Neural cell (in vitro differentiated cells): ENCODE measurements around the gene CETN2. TPM values are rescaled to one million over a fixed set of nuclear protein-coding genes. Genes with fewer than 3 reads are reported as not detected.

Experiments used
- H2AFZ ChIP-seq: fragments of 200-600, 300-800 bp; sonication (generic), shearing (Covaris generic); 2 replicates; pipeline ENCODE4 v1.6.0; 2014; ENCODE audit warnings: low read depth, mild to moderate bottlenecking, antibody characterized with exemption, low read length, moderate library complexity
- H3F3A ChIP-seq: fragments of 200-600 bp; shearing (Covaris generic); 2 replicates; pipeline ENCODE4 v1.6.1; 2016; ENCODE audit warnings: mild to moderate bottlenecking, moderate library complexity, mixed read lengths, antibody characterized with exemption, low read length; ENCODE audit not compliant: insufficient read depth, poor library complexity, severe bottlenecking
- H3K27ac ChIP-seq: fragments of 200-600, 300-800 bp; sonication (generic), shearing (Covaris generic); 2 replicates; pipeline ENCODE4 v1.5.1; 2014; ENCODE audit warnings: mild to moderate bottlenecking, low read length, moderate library complexity
- H3K27me3 ChIP-seq: fragments of 300-800, 200-600 bp; sonication (generic), shearing (Covaris generic); 2 replicates; pipeline ENCODE4 v1.6.0; 2014; ENCODE audit warnings: mild to moderate bottlenecking, low read depth, low read length, moderate library complexity; ENCODE audit not compliant: insufficient read depth
- H3K36me3 ChIP-seq: fragments of 300-800, 200-600 bp; sonication (generic), shearing (Covaris generic); 2 replicates; pipeline ENCODE4 v1.5.1; 2014; ENCODE audit warnings: mild to moderate bottlenecking, antibody characterized with exemption, low read length, moderate library complexity; ENCODE audit not compliant: insufficient read depth
- H3K4me2 ChIP-seq: fragments of 300-800, 200-600 bp; sonication (generic), shearing (Covaris generic); 2 replicates; pipeline ENCODE4 v1.6.0; 2014; ENCODE audit warnings: mild to moderate bottlenecking, low read length
- H3K4me3 ChIP-seq: fragments of 300-800, 200-600 bp; sonication (generic), shearing (Covaris generic); 2 replicates; pipeline ENCODE4 v1.5.1; 2014; ENCODE audit warnings: mild to moderate bottlenecking, low read length, moderate library complexity
- H3K79me2 ChIP-seq: fragments of 200-600 bp; shearing (Covaris generic); replicated peaks from 2 replicates; pipeline ENCODE4 v1.6.0; 2014; ENCODE audit warnings: mild to moderate bottlenecking, low read length, moderate library complexity; ENCODE audit not compliant: insufficient read depth
- H3K9ac ChIP-seq: fragments of 300-800, 200-600 bp; sonication (generic), shearing (Covaris generic); 2 replicates; pipeline ENCODE4 v1.6.1; 2016; ENCODE audit warnings: mild to moderate bottlenecking, low read length, mixed read lengths
- H3K9me2 ChIP-seq: fragments of 200-600 bp; shearing (Covaris generic); 2 replicates; pipeline ENCODE4 v1.6.1; 2016; ENCODE audit warnings: mild to moderate bottlenecking, low read length, mixed read lengths; ENCODE audit not compliant: insufficient read depth
- H3K9me3 ChIP-seq: fragments of 200-600, 300-800 bp; sonication (generic), shearing (Covaris generic); 2 replicates; pipeline ENCODE4 v1.6.1; 2016; ENCODE audit warnings: mild to moderate bottlenecking, mixed run types, low read length, moderate library complexity, mixed read lengths
- H4K20me1 ChIP-seq: fragments of 200-600 bp; shearing (Covaris generic); 2 replicates; pipeline ENCODE4 v1.6.1; 2016; ENCODE audit warnings: mild to moderate bottlenecking, mixed run types; ENCODE audit not compliant: insufficient read depth
- CTCF ChIP-seq: fragments of 450-650 bp; IDR thresholded peaks from 2 replicates; pipeline ENCODE4 v1.5.1; 2014; ENCODE audit warnings: antibody characterized with exemption, mild to moderate bottlenecking, moderate library complexity; ENCODE audit not compliant: poor library complexity, severe bottlenecking
- EP300 ChIP-seq: fragments of 450-650 bp; conservative IDR thresholded peaks from 2 replicates; pipeline ENCODE4 v1.6.1; 2014; ENCODE audit warnings: antibody characterized with exemption, mild to moderate bottlenecking, moderate library complexity; ENCODE audit not compliant: poor library complexity, severe bottlenecking
- EZH2 ChIP-seq: fragments of 200-600, 300-800 bp; shearing (Covaris generic), sonication (generic); IDR thresholded peaks from 2 replicates; pipeline ENCODE4 v1.6.1; 2014; ENCODE audit warnings: antibody characterized with exemption, low read length, borderline replicate concordance, mild to moderate bottlenecking; ENCODE audit not compliant: insufficient read depth, poor library complexity, severe bottlenecking
- MXI1 ChIP-seq: fragments of 450-650 bp; conservative IDR thresholded peaks from 2 replicates; pipeline ENCODE4 v1.6.1; 2014; ENCODE audit warnings: antibody characterized with exemption, mild to moderate bottlenecking; ENCODE audit not compliant: poor library complexity, severe bottlenecking
- POLR2AphosphoS5 ChIP-seq: IDR thresholded peaks from 2 replicates; pipeline ENCODE4 v1.6.1; 2012
- RAD21 ChIP-seq: fragments of 450-650 bp; conservative IDR thresholded peaks from 2 replicates; pipeline ENCODE4 v1.6.1; 2014; ENCODE audit warnings: antibody characterized with exemption, mild to moderate bottlenecking, moderate library complexity
- REST ChIP-seq: IDR thresholded peaks from 2 replicates; pipeline ENCODE4 v1.6.1; 2012; ENCODE audit warnings: borderline replicate concordance
- SMC3 ChIP-seq: fragments of 450-650 bp; conservative IDR thresholded peaks from 2 replicates; pipeline ENCODE4 v1.6.1; 2014; ENCODE audit warnings: antibody characterized with exemption, mild to moderate bottlenecking, moderate library complexity; ENCODE audit not compliant: poor library complexity
- TAF1 ChIP-seq: IDR thresholded peaks from 2 replicates; pipeline ENCODE4 v1.6.1; 2012; ENCODE audit warnings: low read depth
- polyA plus RNA-seq: library from polyadenylated mRNA; depleted of rRNA; stranded (reverse); fragments of >200 nt; gene quantifications from 2 replicates; pipeline ENCODE4 v1.2.3, GENCODE V29; 2014

The CETN2 gene
- polyA plus RNA-seq, 1 donor from 2014 or later: 163 TPM

- H3K4me3 ChIP-seq: no peak overlapping the region
- H3K9me3 ChIP-seq: no peaks in the 10 kb centered on the region
- no peaks in the 10 kb centered on the region for H3K36me3 ChIP-seq
- H3F3A ChIP-seq: no peaks in the 10 kb centered on the region
- TF ChIP-seq TAF1 (no peak), CTCF (no peak), REST (no peak), SMC3 (no peak), RAD21 (no peak), EP300 (no peak), EZH2 (no peak), MXI1 (no peak), POLR2AphosphoS5 (no peak)
- H2AFZ ChIP-seq: no peak overlapping the region
- H3K9ac ChIP-seq: no peak overlapping the region
- H3K79me2 ChIP-seq: no peaks in the 10 kb centered on the region
- H3K27ac ChIP-seq: no peak overlapping the region
- H3K9me2 ChIP-seq: no peaks in the 10 kb centered on the region
- H4K20me1 ChIP-seq: no peaks in the 10 kb centered on the region
- H3K4me2 ChIP-seq: no peak overlapping the region
- no peaks in the 10 kb centered on the region for H3K27me3 ChIP-seq
Measured at GRCh38 chrX:152872522-152872921, 42.0 kb upstream of the CETN2 start.

GRCh38 chrX:152871260-152871659, 40.7 kb upstream of the CETN2 start:
- Histone ChIP-seq H3F3A (no peaks in the 10 kb centered on the region), H3K9me3 (no peaks in the 10 kb centered on the region), H3K27ac (no peak overlapping the region), H3K4me2 (no peak overlapping the region), H3K9me2 (no peaks in the 10 kb centered on the region), H3K27me3 (no peaks in the 10 kb centered on the region), H3K9ac (no peak overlapping the region), H2AFZ (no peak overlapping the region), H3K36me3 (no peaks in the 10 kb centered on the region), H3K79me2 (no peaks in the 10 kb centered on the region), H3K4me3 (no peak overlapping the region), H4K20me1 (no peaks in the 10 kb centered on the region)
- TF ChIP-seq RAD21 (no peak), SMC3 (no peak), CTCF (no peak), MXI1 (no peak), TAF1 (no peak), EZH2 (no peak), REST (no peak)
